ENCODE data around the gene SLC35D2.
"Not testable (repeated sequence)": the region's sequence is repeated elsewhere in the genome, so short reads cannot be mapped to it uniquely, and the experiment has no call there.

Gene SLC35D2

DNA sequence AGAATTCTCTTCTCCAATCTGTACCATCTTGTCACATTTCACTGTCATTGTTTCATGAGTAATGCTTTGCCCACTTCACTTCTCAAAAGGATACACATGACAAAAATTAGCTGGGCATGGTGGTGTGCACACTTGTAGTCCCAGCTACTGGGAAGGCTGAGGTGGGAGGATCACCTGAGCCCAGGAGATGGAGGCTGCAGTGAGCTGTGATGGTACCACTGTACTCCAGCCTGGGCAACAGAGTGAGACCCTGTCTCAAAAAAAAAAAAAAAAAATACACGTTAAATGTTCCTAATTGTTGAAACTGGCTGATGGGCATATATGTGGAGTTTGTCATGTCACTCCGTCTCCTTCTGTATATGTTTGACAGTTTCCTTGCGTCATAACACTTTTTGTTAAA is 45.2 kb downstream of the SLC35D2 start:
- Mint-ChIP-seq H3K36me3 (ENCODE audit: insufficient read depth) (peaks cover 3% of the 10 kb centered on the region), H3K27ac (ENCODE audit: low read depth) (no peak overlapping the region), H3K9me3 (no peaks in the 10 kb centered on the region), H3K4me1 (no peaks in the 10 kb centered on the region), H3K4me3 (no peak overlapping the region), H3K27me3 (no peaks in the 10 kb centered on the region)
- ATAC-seq (replicated peaks; ENCODE audit: extremely low read depth, poor library complexity, severe bottlenecking) (no peak), DNase-seq (ENCODE audit: low spot score in 2 of 2) (no peak)

DNA sequence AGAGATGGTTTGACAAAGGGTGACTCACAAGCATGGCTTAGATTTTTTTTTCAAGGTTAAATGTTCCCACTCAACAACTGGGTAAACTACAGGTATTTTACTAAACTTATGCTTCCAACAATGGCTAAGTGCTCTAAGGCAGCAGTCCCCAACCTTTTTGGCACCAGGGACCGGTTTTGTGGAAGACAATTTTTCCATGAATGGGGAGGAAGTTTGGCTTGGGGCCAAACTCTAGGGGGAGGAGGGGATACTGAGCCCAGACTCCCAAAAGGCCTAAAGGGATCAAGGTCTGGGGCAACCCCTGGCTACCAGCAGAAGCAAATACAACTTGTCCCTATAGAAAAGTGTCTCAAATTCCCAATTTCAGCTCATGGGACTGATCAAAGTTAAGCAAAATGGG is 49.6 kb downstream of the SLC35D2 start:
- no peaks in the 10 kb centered on the region for H3K9me3 Mint-ChIP-seq
- DNase-seq (ENCODE audit: low spot score in 2 of 2) (no peak), ATAC-seq (replicated peaks; ENCODE audit: extremely low read depth, poor library complexity, severe bottlenecking) (no peak)
- H3K27ac Mint-ChIP-seq (ENCODE audit: low read depth): no peak overlapping the region
- peaks cover 1% of the 10 kb centered on the region for H3K36me3 Mint-ChIP-seq (ENCODE audit: insufficient read depth)
- no peak overlapping the region for H3K4me3 Mint-ChIP-seq
- H3K4me1 Mint-ChIP-seq: no peaks in the 10 kb centered on the region
- no peaks in the 10 kb centered on the region for H3K27me3 Mint-ChIP-seq

DNA sequence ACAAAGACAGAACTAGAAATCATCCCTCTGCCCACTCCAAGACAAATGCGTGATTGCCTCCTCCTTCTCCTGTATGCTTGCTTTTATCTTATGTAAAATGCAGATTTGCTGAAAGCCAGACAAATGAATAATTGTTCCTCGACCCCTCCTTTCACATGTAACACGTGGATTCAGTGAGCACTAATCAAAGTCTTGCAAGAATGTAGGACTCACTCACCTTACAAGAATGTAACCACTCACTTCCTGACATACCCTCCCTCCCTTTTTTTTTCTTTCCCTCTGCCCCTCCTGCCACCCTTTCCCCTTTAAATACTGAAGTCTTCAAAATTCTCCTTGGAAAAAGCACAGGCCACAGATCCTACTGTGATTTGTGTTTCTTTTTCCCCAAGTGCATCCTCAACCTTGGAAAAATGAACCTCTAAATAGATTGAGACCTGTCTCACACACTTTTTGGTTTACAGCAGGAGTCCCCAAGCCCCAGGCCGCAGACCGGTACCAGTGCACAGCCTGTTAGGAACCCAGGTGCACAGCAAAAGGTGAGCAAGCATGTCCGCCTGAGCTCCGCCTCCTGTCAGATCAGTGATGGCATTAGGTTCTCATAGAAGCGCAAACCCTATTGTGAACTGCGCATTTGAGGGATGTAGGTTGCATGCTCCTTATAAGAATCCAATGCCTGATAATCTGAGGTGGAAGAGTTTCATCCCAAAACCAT is 52.1 kb downstream of the SLC35D2 start:
- Mint-ChIP-seq H3K9me3 (no peaks in the 10 kb centered on the region), H3K27ac (ENCODE audit: low read depth) (no peak overlapping the region), H3K4me1 (no peaks in the 10 kb centered on the region), H3K36me3 (ENCODE audit: insufficient read depth) (peaks cover 1% of the 10 kb centered on the region), H3K27me3 (no peaks in the 10 kb centered on the region), H3K4me3 (no peak overlapping the region)
- no peak for DNase-seq (ENCODE audit: low spot score in 2 of 2)
- ATAC-seq (replicated peaks; ENCODE audit: extremely low read depth, poor library complexity, severe bottlenecking): no peak

DNA sequence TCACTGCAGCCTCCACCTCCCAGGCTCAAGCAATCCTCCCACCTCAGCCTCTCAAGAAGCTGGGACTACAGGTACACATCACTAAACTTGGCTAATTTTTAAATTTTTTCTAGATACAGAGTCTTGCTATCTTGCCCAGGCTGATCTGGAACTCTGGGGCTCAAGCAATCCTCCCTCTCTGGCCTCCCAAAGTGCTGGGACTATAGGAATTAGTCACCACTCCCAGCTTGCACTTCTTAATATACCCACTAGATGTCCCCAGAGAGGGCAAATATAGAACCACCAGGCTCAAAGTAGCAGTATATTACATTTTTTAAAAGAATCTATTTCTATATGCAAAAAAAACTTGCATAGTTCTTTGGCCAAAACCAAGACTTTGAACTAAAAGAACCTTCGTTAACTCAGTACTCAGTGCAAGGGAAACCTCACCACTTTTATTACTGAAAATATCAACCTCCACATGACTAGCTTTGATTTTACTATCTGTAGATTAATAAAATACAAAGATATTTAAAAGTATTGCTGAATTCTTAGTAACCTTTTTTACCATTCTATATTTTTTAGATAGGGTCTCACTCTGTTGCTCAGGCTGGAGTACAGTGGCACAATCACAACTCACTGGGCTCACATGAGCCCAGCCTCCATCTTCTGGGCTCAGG is 55.7 kb downstream of the SLC35D2 start:
- DNase-seq (ENCODE audit: low spot score in 2 of 2): peak; percentile 17 to 30
- no peak overlapping the region for H3K4me3 Mint-ChIP-seq
- H3K9me3 Mint-ChIP-seq: no peaks in the 10 kb centered on the region
- H3K27ac Mint-ChIP-seq (ENCODE audit: low read depth): no peak overlapping the region
- no peaks in the 10 kb centered on the region for H3K27me3 Mint-ChIP-seq
- ATAC-seq (replicated peaks; ENCODE audit: extremely low read depth, poor library complexity, severe bottlenecking): no peak
- peaks cover 11% of the 10 kb centered on the region for H3K36me3 Mint-ChIP-seq (ENCODE audit: insufficient read depth)
- no peaks in the 10 kb centered on the region for H3K4me1 Mint-ChIP-seq

DNA sequence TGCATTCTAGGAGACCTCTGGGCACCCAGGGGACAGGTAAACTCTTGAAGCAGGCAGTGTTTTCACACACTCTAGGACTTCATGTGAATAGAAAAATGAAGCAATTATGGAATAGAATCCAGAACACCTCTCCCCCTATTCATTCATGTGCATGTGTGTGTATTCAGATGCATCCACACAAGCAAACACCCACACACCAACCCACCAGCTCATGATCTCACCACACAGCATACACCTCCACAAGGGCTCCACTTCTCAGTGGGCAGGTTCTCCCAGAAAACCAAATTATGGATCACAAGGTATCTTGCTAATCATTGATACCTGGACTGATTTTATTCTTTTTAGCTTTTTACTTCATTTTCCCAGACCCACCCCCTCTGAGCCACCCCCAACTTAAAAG is 60.3 kb downstream of the SLC35D2 start:
- Mint-ChIP-seq H3K4me1 (no peaks in the 10 kb centered on the region), H3K27me3 (no peaks in the 10 kb centered on the region), H3K9me3 (no peaks in the 10 kb centered on the region), H3K4me3 (no peak overlapping the region), H3K36me3 (ENCODE audit: insufficient read depth) (peaks cover 13% of the 10 kb centered on the region), H3K27ac (ENCODE audit: low read depth) (no peak overlapping the region)
- ATAC-seq (replicated peaks; ENCODE audit: extremely low read depth, poor library complexity, severe bottlenecking) (no peak), DNase-seq (ENCODE audit: low spot score in 2 of 2) (no peak)

DNA sequence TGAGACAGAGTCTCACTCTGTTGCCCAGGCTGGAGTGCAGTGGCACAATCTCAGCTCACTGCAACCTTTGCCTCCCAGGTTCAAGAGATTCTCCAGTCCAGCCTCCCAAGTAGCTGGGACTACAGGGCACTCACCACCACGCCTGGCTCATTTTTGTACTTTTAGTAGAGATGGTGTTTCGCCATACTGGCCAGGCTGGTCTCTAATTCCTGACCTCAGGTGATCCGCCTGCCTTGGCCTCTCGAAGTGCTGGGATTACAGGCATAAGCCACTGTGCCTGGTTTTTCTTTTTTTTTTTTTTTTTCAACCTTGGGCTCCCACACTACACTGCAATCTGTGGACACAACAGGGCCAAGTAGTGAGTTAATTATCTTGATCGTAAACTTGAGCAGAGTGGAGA is 60.8 kb downstream of the SLC35D2 start:
- not testable (repeated sequence) for H3K27me3 Mint-ChIP-seq; H3K27ac Mint-ChIP-seq (ENCODE audit: low read depth); H3K4me1 Mint-ChIP-seq; H3K9me3 Mint-ChIP-seq; DNase-seq (ENCODE audit: low spot score in 2 of 2); ATAC-seq (replicated peaks; ENCODE audit: extremely low read depth, poor library complexity, severe bottlenecking); H3K4me3 Mint-ChIP-seq
- peaks cover 13% of the 10 kb centered on the region for H3K36me3 Mint-ChIP-seq (ENCODE audit: insufficient read depth)

DNA sequence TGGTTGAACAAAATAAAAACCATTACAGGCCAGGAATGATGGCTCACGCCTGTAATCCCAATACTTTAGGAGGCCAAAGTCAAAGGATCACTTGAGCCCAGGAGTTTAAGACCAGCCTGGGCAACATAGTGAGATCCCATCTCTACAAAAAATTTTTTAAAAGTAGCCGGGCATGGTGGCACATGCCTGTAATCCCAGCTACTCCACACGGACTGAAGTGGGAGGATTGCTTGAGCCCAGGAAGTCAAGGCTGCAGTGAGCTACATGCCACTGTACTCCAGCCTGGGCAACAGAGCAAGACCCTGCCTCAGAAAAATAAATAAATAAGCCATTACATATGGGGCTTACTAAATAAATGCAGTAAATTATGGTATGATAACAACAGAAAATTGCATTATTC is 61.3 kb downstream of the SLC35D2 start:
- H3K9me3 Mint-ChIP-seq; H3K27ac Mint-ChIP-seq (ENCODE audit: low read depth); H3K4me1 Mint-ChIP-seq; H3K27me3 Mint-ChIP-seq; ATAC-seq (replicated peaks; ENCODE audit: extremely low read depth, poor library complexity, severe bottlenecking); DNase-seq (ENCODE audit: low spot score in 2 of 2); H3K4me3 Mint-ChIP-seq: not testable (repeated sequence)
- H3K36me3 Mint-ChIP-seq (ENCODE audit: insufficient read depth): peaks cover 13% of the 10 kb centered on the region

DNA sequence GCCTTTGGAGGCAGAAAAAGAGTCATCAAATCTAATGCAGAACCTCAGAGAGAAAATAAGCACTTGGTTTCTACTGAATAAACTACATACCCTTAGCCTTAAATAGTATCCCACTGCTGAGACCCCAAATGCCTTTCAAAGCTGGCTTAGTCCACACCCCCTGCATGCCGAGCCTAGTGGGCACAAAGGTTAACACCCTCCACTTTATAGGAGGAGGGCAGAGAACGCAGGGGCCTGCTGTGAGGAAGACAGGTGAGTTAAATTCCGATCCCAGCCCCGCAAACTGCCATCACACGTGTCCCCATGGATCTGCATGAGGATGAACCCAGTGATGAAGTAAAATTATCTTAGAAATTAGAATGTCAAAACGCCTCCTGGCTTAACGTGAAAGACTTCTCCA is 62.0 kb downstream of the SLC35D2 start:
- Mint-ChIP-seq H3K9me3 (no peaks in the 10 kb centered on the region), H3K27me3 (no peaks in the 10 kb centered on the region), H3K4me1 (peaks cover 5% of the 10 kb centered on the region), H3K36me3 (ENCODE audit: insufficient read depth) (peaks cover 13% of the 10 kb centered on the region), H3K27ac (ENCODE audit: low read depth) (no peak overlapping the region), H3K4me3 (no peak overlapping the region)
- no peak for DNase-seq (ENCODE audit: low spot score in 2 of 2)
- no peak for ATAC-seq (replicated peaks; ENCODE audit: extremely low read depth, poor library complexity, severe bottlenecking)

DNA sequence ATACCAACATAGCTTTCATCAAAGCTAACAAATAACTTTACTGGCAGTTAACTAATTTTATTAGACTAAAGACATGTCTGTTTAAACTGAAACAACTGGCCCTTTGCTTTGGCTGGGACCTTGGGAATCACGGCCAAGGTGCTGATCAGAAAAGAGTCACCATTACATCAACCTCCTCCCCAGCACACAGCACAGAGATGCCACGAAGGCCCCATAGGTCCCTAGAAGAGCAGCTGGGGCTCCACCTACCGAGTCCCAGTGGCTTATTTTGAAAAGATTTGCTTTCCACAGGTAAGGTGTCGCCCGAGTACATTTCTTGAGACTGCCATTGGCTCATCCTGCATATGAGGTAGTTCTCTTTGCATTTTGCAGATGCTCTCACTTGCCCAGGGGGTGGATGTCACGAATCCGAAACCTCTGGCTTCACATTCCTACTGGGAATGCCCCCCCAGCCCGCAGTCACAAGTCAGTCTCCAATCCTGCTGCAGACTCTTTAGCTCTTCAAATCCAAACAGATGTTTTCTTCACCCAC is 62.7 kb downstream of the SLC35D2 start:
- DNase-seq (ENCODE audit: low spot score in 2 of 2) (no peak), ATAC-seq (replicated peaks; ENCODE audit: extremely low read depth, poor library complexity, severe bottlenecking) (no peak)
- Mint-ChIP-seq H3K9me3 (no peaks in the 10 kb centered on the region), H3K4me3 (no peak overlapping the region), H3K36me3 (ENCODE audit: insufficient read depth) (peaks cover 13% of the 10 kb centered on the region), H3K4me1 (peaks cover 5% of the 10 kb centered on the region), H3K27me3 (no peaks in the 10 kb centered on the region), H3K27ac (ENCODE audit: low read depth) (no peak overlapping the region)

DNA sequence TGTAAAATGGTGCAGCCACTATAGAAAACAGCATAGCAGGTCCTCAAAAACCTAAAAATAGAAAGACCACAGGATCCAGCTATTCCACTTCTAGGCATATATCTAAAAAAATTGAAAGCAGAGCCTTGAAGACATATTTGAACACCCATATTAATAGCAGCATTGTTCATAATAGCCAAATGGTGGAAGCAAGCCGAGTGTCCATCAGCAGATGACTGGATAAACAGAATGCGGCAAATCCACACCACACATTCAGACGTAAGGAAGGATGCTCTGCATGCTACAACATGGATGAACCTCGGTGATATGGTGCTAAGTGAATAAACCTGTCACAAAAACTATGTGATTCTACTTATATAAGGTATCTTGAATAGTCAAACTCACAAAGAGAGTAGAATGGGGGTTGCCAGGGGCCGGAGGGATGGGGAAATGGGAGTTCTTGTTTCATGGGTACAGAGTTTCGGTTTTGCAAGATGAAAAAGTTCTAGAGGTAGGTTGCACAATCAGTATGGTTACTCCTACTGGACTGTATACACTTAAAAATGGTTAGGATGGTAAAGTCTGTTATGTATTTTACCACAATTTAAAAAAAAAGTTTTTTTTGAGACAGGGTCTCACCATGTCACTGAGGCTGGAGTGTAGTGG is 64.5 kb downstream of the SLC35D2 start:
- no peaks in the 10 kb centered on the region for H3K27me3 Mint-ChIP-seq
- no peak for DNase-seq (ENCODE audit: low spot score in 2 of 2)
- no peak overlapping the region for H3K27ac Mint-ChIP-seq (ENCODE audit: low read depth)
- no peak for ATAC-seq (replicated peaks; ENCODE audit: extremely low read depth, poor library complexity, severe bottlenecking)
- peaks cover 10% of the 10 kb centered on the region for H3K36me3 Mint-ChIP-seq (ENCODE audit: insufficient read depth)
- no peaks in the 10 kb centered on the region for H3K9me3 Mint-ChIP-seq
- no peak overlapping the region for H3K4me3 Mint-ChIP-seq
- H3K4me1 Mint-ChIP-seq: peaks cover 5% of the 10 kb centered on the region

DNA sequence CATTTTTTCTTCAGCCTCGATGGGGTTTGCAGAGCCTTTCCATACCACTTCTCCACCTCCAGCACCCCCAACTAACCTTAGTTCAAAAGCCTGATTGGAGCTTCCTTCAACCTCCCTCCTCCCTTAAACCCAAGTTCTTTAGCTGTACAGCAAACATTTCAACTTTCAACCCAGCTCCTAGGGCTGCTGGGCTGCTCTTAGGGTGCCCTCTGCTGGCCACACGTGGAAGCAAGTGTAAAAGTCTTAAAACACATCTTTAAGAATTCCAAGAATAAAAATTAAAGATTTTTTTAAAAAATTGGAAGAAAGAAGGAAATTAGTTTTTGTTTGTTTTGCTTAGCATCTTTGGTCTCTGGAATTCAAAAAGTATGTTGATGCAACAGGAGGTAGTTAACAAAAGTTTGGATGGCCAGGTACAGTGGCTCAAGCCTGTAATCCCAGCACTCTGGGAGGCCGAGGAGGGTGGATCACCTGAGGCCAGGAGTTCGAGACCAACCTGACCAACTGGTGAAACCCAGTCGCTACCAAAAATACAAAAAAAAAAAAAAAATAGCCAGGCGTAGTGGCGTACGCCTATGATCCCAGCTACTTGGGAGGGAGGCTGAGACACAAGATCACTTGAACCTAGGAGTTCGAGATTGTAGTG is 66.1 kb downstream of the SLC35D2 start:
- H3K36me3 Mint-ChIP-seq (ENCODE audit: insufficient read depth): no peaks in the 10 kb centered on the region
- no peaks in the 10 kb centered on the region for H3K9me3 Mint-ChIP-seq
- peaks cover 5% of the 10 kb centered on the region for H3K4me1 Mint-ChIP-seq
- DNase-seq (ENCODE audit: low spot score in 2 of 2) (peak; percentile 15 to 21), ATAC-seq (replicated peaks; ENCODE audit: extremely low read depth, poor library complexity, severe bottlenecking) (no peak)
- peaks cover 4% of the 10 kb centered on the region for H3K27me3 Mint-ChIP-seq
- H3K4me3 Mint-ChIP-seq: no peak overlapping the region
- no peak overlapping the region for H3K27ac Mint-ChIP-seq (ENCODE audit: low read depth)

DNA sequence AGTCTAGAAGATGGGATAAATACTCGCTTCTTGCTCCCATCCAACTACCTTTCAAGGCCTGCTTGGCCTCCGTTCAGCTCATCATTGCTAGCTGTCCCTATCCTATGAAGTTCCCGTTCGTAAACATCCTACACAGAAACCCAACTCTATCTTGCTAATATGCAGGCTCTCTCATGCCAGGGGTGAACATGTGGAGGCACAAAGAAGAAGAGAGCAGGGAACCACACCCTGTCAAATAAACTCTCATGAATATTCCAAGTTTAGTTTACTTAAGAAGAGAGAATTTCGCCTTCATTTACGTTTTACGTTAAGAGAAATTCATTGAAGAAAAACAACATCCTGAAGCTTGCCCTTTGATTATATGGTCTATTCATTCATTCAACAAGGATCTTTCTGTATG is 73.7 kb downstream of the SLC35D2 start:
- DNase-seq (ENCODE audit: low spot score in 2 of 2) (no peak), ATAC-seq (replicated peaks; ENCODE audit: extremely low read depth, poor library complexity, severe bottlenecking) (no peak)
- no peaks in the 10 kb centered on the region for H3K36me3 Mint-ChIP-seq (ENCODE audit: insufficient read depth)

More for the DNA sequence above, 73.7 kb downstream of the SLC35D2 start:
- Mint-ChIP-seq H3K4me3 (no peak overlapping the region), H3K27me3 (peaks cover 61% of the 10 kb centered on the region), H3K27ac (ENCODE audit: low read depth) (no peak overlapping the region), H3K4me1 (no peaks in the 10 kb centered on the region), H3K9me3 (no peaks in the 10 kb centered on the region)
